Stomach (tissue), 4 donors: ENCODE measurements around the gene POLA1.

Experiments used
- EP300 ChIP-seq: sonication (generic); formaldehyde crosslinking; IDR thresholded peaks from one replicate; pipeline ENCODE4 v1.6.1; 2017; ENCODE audit warnings: antibody characterized with exemption
- POLR2AphosphoS5 ChIP-seq, 3 donors: sonication (generic); formaldehyde crosslinking; IDR thresholded peaks; one replicate each; pipeline ENCODE4 v1.6.1; 2016; ENCODE audit warnings: antibody characterized with exemption in 3 of 3
- TF ChIP-seq, protein P1 (sequence below), 7 experiments: fragments of 450-650 bp in 4 of 7; fragments of 200-600 bp in 3 of 7; sonication (generic) in 3 of 7; IDR thresholded peaks; one replicate each; pipeline ENCODE4 v1.5.1; 2016 to 2019; ENCODE audit warnings: antibody characterized with exemption in 7 of 7, control low read depth in 2 of 7, mild to moderate bottlenecking in 1 of 7

DNA sequence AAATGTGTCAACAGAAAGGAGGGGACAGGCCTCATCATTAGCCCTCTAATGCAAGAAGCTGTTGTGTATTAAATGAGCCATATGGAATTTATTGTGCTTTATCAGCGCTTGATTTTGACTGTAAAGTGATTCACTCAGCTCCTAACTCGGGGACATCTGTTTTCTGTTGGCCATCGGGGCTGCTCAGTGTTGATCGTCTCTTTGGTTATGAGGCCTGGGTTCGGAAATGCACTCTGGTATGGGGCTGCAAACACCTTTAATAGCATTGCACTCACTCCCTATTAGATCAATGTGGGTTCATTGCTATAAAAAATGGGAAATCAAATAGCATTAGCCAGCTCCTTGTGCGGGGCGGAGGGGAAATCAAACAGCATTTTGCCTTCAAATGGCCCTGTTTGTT lies 315.7 kb downstream of the POLA1 start:
- TF ChIP-seq, protein P1, sequence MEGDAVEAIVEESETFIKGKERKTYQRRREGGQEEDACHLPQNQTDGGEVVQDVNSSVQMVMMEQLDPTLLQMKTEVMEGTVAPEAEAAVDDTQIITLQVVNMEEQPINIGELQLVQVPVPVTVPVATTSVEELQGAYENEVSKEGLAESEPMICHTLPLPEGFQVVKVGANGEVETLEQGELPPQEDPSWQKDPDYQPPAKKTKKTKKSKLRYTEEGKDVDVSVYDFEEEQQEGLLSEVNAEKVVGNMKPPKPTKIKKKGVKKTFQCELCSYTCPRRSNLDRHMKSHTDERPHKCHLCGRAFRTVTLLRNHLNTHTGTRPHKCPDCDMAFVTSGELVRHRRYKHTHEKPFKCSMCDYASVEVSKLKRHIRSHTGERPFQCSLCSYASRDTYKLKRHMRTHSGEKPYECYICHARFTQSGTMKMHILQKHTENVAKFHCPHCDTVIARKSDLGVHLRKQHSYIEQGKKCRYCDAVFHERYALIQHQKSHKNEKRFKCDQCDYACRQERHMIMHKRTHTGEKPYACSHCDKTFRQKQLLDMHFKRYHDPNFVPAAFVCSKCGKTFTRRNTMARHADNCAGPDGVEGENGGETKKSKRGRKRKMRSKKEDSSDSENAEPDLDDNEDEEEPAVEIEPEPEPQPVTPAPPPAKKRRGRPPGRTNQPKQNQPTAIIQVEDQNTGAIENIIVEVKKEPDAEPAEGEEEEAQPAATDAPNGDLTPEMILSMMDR (IDR thresholded peaks at IDR 0.05): no peak
- TF ChIP-seq EP300 (no peak), POLR2AphosphoS5 (IDR thresholded peaks at IDR 0.05) (no peak)
